ENCODE data around the gene ARHGDIA.
"Not testable (repeated sequence)": the region's sequence is repeated elsewhere in the genome, so short reads cannot be mapped to it uniquely, and the experiment has no call there.

ARHGDIA gene

GRCh38 chr17:81845361-81845760 is 25.8 kb downstream of the ARHGDIA start:
- TF ChIP-seq TAF1 (IDR thresholded peaks at IDR 0.05; ENCODE audit: low read depth, low read length) (no peak), POU2F2 (IDR thresholded peaks at IDR 0.05; ENCODE audit: low read depth, low read length) (no peak), SPI1 (IDR thresholded peaks at IDR 0.05; ENCODE audit: low read depth, low read length) (no peak), PAX5 (IDR thresholded peaks at IDR 0.05; ENCODE audit: insufficient read depth, low read length, severe bottlenecking) (no peak), POLR2A (IDR thresholded peaks at IDR 0.05; ENCODE audit: low read depth, low read length) (no peak), POLR2AphosphoS5 (IDR thresholded peaks at IDR 0.05; ENCODE audit: low read depth, low read length) (no peak)
- DNase-seq (ENCODE audit: insufficient read length, low spot score), result no peak
- FAIRE-seq, result no peak

DNA sequence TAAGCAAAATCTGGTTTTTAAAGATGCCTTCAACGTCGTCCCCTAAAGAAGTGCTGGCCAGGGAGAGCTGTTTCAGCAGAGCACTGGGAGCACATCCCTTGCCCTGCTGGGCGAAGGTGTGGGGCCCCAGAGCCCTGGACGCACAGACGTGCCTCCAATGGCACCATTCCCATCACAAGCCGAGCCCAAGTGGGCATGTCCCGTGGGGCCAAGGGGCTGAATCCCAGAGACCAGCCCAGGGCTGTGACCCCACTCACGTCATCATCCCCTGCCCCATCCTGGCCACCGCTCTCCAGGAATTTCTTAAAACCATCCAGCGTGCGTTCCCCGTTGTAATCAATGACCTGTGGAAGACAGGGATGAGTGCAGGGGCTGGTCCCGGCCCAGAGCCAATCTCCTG is 26.2 kb downstream of the ARHGDIA start:
- TF ChIP-seq PAX5 (IDR thresholded peaks at IDR 0.05; ENCODE audit: insufficient read depth, low read length, severe bottlenecking) (no peak), POLR2A (IDR thresholded peaks at IDR 0.05; ENCODE audit: low read depth, low read length) (no peak), POU2F2 (IDR thresholded peaks at IDR 0.05; ENCODE audit: low read depth, low read length) (no peak), SPI1 (IDR thresholded peaks at IDR 0.05; ENCODE audit: low read depth, low read length) (no peak), POLR2AphosphoS5 (IDR thresholded peaks at IDR 0.05; ENCODE audit: low read depth, low read length) (no peak), TAF1 (IDR thresholded peaks at IDR 0.05; ENCODE audit: low read depth, low read length) (no peak)
- FAIRE-seq (no peak), DNase-seq (ENCODE audit: insufficient read length, low spot score) (no peak)

DNA sequence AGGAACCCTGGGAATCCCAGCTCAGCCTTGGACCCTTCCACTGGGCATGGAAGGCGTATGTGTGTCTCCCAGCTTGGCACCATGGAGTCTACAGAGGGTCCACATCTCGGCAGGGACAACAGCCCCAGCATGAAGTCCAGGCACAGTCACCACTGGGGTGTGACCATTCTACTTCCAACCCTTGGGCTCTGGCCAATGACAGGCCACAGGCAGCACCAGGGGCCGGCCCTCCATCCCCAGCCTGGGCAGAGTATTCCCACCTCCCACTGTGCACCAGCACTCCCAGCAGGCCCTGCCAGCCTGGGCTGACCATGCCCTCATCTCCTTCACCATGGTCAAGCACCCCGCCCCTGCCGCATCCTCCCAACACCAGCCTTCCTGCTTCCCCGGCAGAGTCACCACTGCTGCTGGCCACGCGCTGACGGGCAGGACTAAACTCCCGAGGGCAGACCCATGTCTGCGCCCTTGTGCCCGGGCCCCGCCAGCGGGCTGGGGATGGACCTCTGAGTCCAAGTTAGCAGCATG is 26.7 kb downstream of the ARHGDIA start:
- FAIRE-seq (no peak), DNase-seq (ENCODE audit: insufficient read length, low spot score) (no peak)
- TF ChIP-seq POLR2A (IDR thresholded peaks at IDR 0.05; ENCODE audit: low read depth, low read length), result peak; percentile 21; the same call in 1 of the 2 replicates
- peak; percentile 40 for TF ChIP-seq POLR2AphosphoS5 (IDR thresholded peaks at IDR 0.05; ENCODE audit: low read depth, low read length)
- no peak for TF ChIP-seq TAF1 (IDR thresholded peaks at IDR 0.05; ENCODE audit: low read depth, low read length)
- 0 out of 2 replicates have a peak, but pooled peaks have one; percentile 14 for TF ChIP-seq POU2F2 (IDR thresholded peaks at IDR 0.05; ENCODE audit: low read depth, low read length)
- no peak for TF ChIP-seq PAX5 (IDR thresholded peaks at IDR 0.05; ENCODE audit: insufficient read depth, low read length, severe bottlenecking)
- no peak for TF ChIP-seq SPI1 (IDR thresholded peaks at IDR 0.05; ENCODE audit: low read depth, low read length)

DNA sequence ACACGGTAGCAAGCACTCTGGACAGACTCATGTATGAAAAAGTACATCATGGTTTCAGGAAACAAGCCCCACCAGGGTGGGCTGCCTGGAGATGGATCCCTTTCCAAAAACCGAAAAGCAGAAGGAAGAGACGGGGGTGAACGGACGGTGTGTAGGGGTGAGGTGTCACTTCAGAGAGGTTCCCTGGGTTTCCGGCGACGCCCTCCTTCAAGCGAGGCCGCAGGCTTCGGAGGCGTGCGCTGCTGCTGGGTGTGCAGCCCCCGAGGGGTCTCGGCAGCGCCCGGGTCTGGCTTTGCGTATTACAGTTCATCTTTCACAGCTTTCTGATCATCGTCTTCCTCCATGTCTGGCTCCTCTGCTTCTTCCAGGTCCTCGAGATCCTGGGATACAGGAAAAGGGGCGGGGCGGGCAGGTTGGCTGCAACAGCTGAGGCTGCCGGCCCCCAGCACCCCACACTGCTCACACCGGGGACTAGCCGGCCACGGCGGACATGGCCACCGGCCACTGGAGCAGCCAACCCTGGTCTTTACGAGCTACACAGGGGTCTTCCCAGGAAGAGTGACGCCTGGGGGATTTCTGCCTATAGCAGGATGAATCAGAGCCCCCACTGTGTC is 27.3 kb downstream of the ARHGDIA start:
- TF ChIP-seq TAF1 (IDR thresholded peaks at IDR 0.05; ENCODE audit: low read depth, low read length), result no peak
- no peak for TF ChIP-seq POU2F2 (IDR thresholded peaks at IDR 0.05; ENCODE audit: low read depth, low read length)
- TF ChIP-seq PAX5 (IDR thresholded peaks at IDR 0.05; ENCODE audit: insufficient read depth, low read length, severe bottlenecking), result no peak
- no peak for TF ChIP-seq SPI1 (IDR thresholded peaks at IDR 0.05; ENCODE audit: low read depth, low read length)
- TF ChIP-seq POLR2AphosphoS5 (IDR thresholded peaks at IDR 0.05; ENCODE audit: low read depth, low read length), result no peak
- peak; percentile 42; the same call in 1 of the 2 replicates for TF ChIP-seq POLR2A (IDR thresholded peaks at IDR 0.05; ENCODE audit: low read depth, low read length)
- FAIRE-seq, result no peak
- no peak for DNase-seq (ENCODE audit: insufficient read length, low spot score)

GRCh38 chr17:81842725-81843504 is 28.2 kb downstream of the ARHGDIA start:
- DNase-seq (ENCODE audit: insufficient read length, low spot score), result no peak

DNA sequence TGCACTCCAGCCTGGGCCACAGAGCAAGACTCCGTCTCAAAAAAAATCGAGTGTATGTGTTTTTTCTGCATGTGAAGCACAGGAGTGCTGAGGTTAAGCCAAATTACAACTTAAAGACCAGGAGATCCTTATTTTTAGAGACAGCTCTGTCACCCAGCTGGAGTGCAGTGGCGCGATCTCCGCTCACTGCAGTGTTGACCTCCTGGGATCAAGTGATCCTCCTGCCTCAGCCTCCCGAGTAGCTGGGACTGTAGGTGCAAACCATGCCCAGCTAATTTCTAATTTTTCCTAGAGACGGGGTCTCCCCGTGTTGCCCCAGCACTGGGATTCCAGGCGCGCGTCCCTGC is 28.8 kb downstream of the ARHGDIA start:
- TF ChIP-seq SPI1 (IDR thresholded peaks at IDR 0.05; ENCODE audit: low read depth, low read length) (no peak), POU2F2 (IDR thresholded peaks at IDR 0.05; ENCODE audit: low read depth, low read length) (no peak), POLR2AphosphoS5 (IDR thresholded peaks at IDR 0.05; ENCODE audit: low read depth, low read length) (no peak), POLR2A (IDR thresholded peaks at IDR 0.05; ENCODE audit: low read depth, low read length) (no peak)
- FAIRE-seq, result no peak
- no peak for DNase-seq (ENCODE audit: insufficient read length, low spot score)

More at GRCh38 chr17:81842725-81843504, 28.2 kb downstream of the ARHGDIA start:
- TF ChIP-seq TAF1 (IDR thresholded peaks at IDR 0.05; ENCODE audit: low read depth, low read length) (no peak), SPI1 (IDR thresholded peaks at IDR 0.05; ENCODE audit: low read depth, low read length) (no peak), POU2F2 (IDR thresholded peaks at IDR 0.05; ENCODE audit: low read depth, low read length) (no peak), POLR2AphosphoS5 (IDR thresholded peaks at IDR 0.05; ENCODE audit: low read depth, low read length) (0 out of 2 replicates have a peak, but pooled peaks have one; percentile 39), POLR2A (IDR thresholded peaks at IDR 0.05; ENCODE audit: low read depth, low read length) (0 out of 2 replicates have a peak, but pooled peaks have one; percentile 6), PAX5 (IDR thresholded peaks at IDR 0.05; ENCODE audit: insufficient read depth, low read length, severe bottlenecking) (no peak)
- FAIRE-seq, result no peak

GRCh38 chr17:81841866-81842265 is 29.3 kb downstream of the ARHGDIA start:
- FAIRE-seq (no peak), DNase-seq (ENCODE audit: insufficient read length, low spot score) (no peak)
- no peak for TF ChIP-seq POLR2A (IDR thresholded peaks at IDR 0.05; ENCODE audit: low read depth, low read length)
- no peak for TF ChIP-seq TAF1 (IDR thresholded peaks at IDR 0.05; ENCODE audit: low read depth, low read length)
- TF ChIP-seq SPI1 (IDR thresholded peaks at IDR 0.05; ENCODE audit: low read depth, low read length), result no peak
- no peak for TF ChIP-seq POU2F2 (IDR thresholded peaks at IDR 0.05; ENCODE audit: low read depth, low read length)
- no peak for TF ChIP-seq POLR2AphosphoS5 (IDR thresholded peaks at IDR 0.05; ENCODE audit: low read depth, low read length)
- no peak for TF ChIP-seq PAX5 (IDR thresholded peaks at IDR 0.05; ENCODE audit: insufficient read depth, low read length, severe bottlenecking)

DNA sequence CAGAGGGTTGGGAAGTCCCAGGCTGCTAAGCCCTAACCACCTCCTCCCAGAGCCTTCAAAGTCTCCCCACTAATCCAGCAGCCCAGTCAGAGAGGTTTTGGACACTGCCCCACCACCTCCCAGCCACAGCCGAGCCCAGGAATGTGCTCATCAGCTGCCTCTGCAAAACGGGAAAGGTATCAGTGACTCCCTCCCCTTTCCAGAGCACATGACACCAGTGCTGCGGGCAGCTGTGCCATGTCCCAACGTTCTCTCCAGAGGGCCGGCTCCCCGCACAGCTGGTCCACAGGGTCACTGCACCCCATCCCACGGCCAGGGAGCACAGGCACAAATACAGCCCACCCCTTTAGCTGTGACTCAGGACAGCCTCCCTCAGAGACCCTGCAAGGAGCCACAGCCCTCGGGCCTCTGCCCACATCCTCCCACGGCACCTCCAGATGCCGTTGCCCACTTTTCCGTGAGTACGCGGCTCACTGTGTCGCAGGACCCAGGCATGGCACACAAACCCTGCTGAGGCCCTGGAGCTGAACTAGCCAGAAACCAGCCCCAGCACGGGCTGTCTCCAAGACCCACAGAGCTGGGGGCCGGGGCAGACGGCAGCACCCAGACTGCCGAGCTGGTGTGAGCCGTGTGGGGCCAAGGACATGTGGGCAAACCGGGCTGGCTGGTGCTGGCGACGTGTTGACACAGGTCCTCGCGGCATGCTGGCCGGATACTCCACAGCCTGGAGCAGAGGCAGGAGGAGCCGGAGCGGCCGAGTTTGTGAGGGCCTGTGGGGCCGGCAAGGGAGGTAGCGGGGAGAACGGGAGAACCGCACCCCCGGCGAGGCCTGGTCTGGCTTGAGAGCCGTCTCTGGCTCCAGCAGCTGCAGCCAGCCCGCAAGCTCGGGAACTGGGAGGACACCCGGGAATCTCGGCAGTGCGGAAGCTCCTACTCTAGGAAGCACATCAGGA is 30.0 kb downstream of the ARHGDIA start:
- FAIRE-seq, result no peak
- TF ChIP-seq POLR2A (IDR thresholded peaks at IDR 0.05; ENCODE audit: low read depth, low read length) (no peak), SPI1 (IDR thresholded peaks at IDR 0.05; ENCODE audit: low read depth, low read length) (no peak), POLR2AphosphoS5 (IDR thresholded peaks at IDR 0.05; ENCODE audit: low read depth, low read length) (no peak), PAX5 (IDR thresholded peaks at IDR 0.05; ENCODE audit: insufficient read depth, low read length, severe bottlenecking) (no peak), TAF1 (IDR thresholded peaks at IDR 0.05; ENCODE audit: low read depth, low read length) (no peak), POU2F2 (IDR thresholded peaks at IDR 0.05; ENCODE audit: low read depth, low read length) (no peak)
- DNase-seq (ENCODE audit: insufficient read length, low spot score), result no peak

DNA sequence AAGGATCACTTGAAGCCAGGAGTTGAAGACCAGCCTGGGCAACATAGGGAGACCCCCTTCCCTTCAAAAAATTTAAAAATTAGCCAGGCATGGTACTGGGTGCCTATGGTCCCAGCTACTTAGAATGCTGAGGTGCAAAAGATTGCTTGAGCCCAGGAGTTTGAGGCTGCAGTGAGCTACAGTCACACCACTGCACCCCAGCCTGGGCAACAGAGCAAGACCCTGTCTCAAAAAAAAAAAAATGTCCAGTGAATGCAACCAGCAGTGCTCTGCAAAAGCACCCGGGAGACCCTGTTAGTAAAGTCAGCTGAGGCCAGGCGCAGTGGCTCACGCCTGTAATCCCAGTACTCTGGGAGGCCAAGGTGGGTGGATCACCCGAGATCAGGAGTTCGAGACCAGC is 31.1 kb downstream of the ARHGDIA start:
- DNase-seq (ENCODE audit: insufficient read length, low spot score); FAIRE-seq: not testable (repeated sequence)

Measured in GM12891 (cell line).